NCI-H2196 (cell line): ENCODE data around the gene WIPF2.
A peak's percentile ranks its signal among the peaks of the same experiment; 100 is the strongest.

Source experiments
- DNase-seq: peaks from one replicate; lab custom pipeline; 2025; ENCODE audit not compliant: unreplicated experiment; lab: John Stamatoyannopoulos, UW

WIPF2 gene

DNA sequence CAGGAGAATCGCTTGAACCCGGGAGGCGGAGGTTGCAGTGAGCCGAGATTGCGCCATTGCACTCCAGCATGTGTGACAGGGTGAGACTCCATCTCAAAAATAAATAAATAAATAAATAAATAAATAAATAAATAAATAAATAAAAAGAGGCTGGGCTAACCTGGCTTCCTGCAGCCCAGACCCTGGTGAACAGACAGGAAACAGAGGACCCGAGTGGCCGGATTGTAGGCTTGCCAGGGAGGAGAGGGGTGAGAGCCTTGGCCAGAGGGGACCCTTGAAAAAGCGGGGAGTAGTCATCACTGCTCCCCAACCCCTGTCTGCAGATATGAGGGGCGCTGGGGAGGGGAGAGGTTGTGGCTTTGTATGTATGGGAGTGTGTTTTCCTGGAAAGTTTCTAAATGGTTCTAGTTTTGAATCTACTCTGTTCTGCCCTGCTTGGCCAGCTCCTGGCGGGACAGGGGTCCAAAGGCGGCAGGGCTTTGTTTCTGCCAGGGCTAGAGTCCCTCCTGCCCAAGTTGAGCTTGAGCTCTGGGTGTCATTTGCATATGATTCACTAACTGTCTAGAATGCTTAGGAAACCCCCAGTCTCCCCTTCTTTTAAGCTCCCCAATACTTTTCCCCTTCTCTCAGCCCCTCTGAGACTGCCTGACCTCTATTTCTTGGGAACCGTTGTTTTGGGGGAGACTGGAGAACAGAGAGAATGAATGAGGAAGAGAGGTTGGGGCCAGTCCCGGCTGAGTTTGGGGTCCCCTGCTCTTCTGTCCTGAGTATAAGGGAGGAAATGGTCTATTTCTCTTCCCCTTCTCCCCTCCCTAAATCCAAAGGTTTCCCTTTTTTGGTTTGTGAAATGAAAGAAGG lies 106.3 kb downstream of the WIPF2 start:
- no peak for DNase-seq

DNA sequence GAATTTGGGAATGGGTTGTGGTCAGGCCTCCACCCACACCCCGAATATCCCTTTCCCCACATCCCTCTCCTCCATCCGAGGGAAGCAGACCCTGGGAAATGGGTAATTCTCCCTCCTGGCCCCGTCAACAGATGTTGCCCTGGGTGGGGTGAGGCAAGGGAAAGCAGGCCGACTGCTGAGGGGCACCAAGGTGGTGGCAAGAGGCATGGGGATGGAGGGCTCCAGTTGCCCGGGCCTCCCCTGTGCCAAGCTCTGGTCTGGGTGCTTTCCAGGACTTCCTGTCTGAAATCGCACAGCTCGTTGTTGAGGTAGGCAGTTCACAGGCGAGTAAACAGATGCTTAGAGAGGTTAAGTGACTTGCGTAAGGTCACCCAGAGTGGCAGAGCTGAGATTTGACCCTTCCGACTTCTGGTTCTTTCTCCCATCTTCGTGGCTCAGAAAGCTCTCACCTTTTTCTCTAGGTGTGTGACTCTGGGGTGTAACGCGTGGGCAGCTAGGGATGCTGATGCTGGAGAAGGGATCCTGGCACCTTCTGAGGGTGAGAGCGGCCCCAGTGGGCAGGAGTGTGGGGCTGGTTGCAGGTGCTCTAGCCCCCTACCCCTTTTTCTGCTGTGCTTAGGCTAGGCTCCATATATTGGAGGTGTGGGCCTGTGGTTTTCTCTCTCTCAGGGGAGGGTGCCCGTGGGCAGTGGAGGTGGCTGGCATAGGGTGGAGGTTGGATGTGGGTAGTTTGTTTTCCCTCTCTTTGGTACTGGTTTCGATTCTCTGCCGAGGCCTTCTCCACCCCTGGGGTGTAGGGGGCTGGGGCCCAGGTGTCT lies 107.1 kb downstream of the WIPF2 start:
- DNase-seq = no peak

DNA sequence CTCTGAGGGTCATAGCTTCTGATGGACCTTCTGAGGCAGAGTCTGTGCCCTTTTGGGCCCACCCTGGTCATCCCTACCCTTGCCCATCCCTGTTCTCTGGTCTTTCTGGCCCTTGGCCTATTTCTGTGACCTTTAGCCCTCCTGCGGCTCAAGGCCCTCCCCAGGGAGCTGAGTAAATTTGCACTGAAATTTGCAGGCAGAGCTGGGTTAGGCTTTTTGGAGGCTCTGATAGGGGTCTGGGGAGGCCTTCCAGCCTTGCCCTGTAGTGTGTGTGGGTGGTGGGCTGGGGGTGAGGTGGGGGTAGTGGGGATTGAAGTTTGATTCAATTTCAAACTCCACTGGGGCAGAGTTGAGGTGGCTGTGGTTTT lies 107.7 kb downstream of the WIPF2 start:
- DNase-seq = no peak

DNA sequence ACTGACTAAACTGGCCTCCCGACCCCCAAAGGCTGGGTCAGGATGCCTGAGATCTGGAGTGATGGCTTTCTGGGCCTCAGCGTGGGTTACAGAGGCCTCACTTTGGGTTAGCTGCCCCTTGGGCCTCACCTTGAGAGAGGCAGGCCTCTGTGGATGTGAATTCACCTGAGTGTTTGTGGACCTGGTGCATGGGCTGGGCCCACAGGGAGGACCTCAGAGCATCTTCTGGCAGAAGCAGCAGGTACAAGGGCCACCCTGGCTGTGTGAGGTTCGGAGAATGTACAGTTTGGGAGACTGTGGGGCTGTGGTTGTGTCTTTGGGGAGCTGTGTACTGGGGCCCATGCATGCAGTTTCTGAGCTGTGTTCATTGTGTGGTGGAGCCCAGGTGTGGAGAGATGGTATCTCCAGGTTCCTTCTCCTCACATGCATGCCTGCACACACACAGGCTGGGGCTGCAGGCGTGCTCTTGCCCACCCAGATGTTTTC lies 108.2 kb downstream of the WIPF2 start:
- no peak for DNase-seq

DNA sequence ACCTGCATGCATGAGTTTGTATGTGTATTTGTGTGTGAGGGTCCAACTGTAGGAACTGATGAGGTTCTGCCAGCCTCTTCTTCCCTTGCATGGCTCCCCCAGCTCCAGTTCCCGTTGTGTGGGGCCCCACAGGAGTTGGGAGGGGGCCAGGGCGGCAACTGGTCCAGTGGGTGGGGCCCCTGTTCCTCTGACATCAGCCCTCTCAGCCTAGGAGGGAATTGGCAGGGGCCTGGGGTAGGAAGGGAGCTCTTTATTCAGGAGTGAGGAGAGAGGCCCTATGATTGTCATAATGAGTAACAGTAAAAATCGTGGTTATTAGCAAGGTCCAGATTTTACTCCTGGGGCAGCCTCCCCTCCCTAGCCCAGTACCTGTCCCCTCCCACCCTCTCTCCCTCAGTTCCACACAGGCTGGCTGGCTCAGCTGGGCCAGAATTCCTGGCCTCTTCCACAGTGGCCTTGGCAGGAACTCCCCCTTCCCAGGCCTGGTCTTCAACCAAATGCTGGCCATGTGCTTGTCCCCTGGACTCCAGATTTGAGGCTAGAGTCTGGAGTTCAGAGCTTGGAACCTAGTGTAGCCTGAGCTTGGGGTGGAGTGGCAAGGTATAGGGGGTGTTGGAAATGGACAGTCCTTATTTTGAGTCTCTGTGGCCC lies 108.8 kb downstream of the WIPF2 start:
- no peak for DNase-seq

DNA sequence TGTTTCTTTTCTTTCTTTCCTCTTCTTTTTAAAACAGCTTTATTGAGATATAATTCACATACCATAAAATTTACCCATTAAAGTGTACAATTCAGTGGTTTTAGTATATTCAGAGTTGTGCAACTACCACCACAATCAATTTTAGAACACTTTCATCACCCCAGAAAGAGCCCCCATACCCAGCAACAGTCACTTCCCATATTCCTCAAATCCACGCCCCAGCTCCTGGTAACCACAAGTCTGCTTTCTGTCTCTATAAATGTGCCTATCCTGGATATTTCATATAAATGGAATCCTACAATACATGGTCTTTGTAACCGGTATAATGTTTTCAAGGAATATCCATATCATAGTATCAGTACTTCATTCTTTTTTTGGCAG lies 109.3 kb downstream of the WIPF2 start:
- no peak for DNase-seq

DNA sequence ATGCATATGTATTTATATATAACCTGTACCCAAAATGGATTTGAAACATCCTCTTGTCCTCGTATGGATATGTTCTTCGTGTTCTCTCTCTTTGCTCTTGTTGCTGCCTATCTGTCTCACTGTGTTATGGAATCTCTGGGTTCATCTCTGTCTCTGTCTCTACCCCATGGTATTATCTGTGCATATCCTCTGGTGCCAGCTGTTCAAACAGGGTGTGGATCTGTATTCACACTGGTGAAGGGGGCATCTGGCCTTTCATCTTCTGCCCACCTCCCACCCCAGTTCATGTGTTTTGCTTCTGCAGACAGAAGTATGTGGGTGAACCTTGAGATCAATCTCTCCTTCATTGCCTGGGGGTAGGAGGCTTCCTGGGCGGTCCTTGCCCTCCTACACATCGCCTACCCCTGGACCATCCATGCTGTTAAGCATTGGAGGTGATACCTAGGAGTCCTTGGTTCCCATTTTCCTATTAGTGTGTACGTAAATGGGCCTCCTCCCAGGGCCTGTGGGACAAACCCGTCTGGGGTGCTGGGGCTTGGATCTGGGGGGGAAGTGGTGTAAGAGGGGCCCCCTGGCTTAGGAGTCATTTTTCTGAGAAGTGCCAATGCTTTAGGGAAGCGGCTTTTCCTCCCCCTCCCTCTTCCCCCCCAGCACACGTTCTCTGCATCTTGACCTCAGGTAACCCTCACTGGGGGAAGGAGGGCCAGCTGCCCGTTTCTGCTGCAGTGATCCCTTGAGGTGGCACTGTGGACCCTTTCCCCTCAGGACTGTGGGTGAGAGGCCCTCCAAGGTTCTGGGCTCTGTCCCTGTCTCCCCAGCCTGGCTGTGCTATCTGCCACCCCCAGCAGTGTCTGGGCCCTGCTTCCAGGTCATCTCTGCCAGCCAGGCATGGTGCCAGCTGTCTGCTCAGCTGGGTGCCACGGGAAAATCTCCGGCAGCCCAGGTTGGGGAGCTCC lies 111.0 kb downstream of the WIPF2 start:
- peak; percentile 28 for DNase-seq

DNA sequence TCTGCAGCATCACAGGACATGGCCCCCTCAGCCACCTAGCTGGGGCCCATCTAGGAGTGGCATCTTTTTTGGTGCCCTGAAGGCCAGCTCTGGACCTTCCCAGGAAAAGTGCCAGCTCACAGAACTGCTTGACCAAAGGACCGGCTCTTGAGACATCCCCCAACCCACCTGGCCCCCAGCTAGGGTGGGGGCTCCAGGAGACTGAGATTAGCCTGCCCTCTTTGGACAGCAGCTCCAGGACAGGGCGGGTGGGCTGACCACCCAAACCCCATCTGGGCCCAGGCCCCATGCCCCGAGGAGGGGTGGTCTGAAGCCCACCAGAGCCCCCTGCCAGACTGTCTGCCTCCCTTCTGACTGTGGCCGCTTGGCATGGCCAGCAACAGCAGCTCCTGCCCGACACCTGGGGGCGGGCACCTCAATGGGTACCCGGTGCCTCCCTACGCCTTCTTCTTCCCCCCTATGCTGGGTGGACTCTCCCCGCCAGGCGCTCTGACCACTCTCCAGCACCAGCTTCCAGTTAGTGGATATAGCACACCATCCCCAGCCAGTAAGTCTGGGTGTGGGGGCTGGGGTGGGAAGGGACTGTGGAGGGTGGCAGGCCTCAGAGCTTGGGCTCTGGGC lies 111.9 kb downstream of the WIPF2 start:
- no peak for DNase-seq

DNA sequence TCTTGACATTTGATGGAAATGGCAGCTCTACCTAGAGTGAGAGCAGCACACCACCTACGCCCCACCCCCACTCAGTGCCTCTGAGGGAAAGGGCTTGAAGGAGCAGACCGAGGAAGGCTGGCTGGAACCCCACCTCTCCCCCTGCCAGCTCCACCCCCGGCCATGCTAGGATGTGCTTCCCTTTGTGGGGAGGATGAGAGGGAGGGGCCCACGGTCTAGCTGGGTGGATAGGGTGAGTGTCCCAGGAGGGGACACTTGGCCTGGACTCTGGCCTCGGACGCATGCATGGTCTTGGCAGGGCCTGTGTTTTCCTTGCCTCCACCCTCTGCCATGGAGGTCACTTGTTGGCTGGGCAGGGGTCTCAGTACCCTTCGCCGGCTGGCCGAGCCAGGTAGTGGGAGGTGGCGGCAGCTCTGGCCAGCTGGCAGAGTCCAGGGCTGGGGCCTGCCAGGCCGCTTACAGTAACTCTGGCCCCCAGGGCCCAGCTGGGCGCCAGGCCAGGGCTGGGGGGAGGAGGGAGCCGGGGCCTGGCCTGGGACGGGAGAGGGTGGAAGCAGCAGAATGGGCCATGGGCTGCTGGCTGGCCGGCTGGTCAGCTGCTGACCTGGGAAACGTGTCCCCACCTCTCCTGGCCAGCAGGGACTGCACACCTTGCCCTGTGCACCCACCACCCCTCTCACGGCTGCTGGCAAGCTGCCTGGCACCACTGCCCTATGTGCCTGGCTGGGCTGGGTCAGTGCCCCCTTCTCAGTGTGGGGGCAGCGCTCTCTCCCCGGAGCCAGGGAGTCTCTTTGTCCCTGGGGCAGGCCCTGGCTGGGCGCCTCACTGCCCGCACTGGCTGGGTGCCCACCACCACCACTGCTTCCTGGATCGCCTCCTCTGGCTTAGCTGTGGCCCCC lies 112.9 kb downstream of the WIPF2 start:
- peak; percentile 88 for DNase-seq
